ENCODE data around the gene PTDSS2.

Gene PTDSS2

DNA sequence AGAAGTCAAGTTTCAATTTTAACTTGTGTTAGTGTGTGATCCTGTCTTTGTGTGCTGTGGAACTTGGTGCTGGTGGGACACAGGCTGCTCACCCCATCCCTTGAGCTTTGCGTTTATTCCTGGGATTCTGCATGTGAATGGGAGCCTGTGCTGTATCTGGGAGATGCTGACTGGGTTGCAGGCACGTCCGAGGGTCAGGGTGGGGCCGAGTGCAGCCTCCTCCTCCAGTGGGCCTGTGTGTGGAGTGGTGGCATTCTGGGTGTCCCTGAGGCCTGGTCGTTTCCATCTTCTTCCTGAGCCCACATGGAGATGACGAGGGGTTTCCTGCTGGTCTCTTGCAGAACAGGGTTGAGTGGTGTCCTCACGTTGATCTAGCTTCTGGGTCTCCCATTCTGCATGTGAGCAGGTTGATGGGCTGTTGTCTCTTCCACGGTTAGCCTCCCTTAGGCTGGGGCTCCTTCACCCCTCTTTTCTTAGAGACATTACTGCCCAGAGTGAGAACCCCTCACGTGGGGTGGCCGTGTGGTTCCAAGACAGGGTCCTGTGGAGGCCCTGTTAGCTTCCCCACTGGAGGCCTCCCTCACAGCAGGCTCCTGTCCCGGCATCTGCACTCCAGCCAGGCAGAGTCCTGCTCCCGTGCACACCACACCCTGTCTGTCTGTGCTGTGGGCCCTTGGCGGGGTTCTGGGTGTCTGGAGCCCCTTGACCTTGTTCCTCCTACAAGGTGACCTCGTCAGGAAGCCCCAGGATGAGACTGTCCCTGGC, 4.9 kb downstream of the PTDSS2 start:
- Histone ChIP-seq H3K4me3 (ENCODE audit: low read length) (no peak overlapping the region), H3K4me1 (ENCODE audit: control insufficient read depth, low read length) (peaks cover 26% of the 10 kb centered on the region), H3K9me3 (ENCODE audit: control insufficient read depth, insufficient read depth, low read length) (no peaks in the 10 kb centered on the region), H3K36me3 (ENCODE audit: control insufficient read depth, low read length) (peaks cover 34% of the 10 kb centered on the region), H3K9me2 (replicated peaks; ENCODE audit: control insufficient read depth, low read length) (no peaks in the 10 kb centered on the region), H3K79me2 (ENCODE audit: control insufficient read depth, low read length) (peaks cover 75% of the 10 kb centered on the region), H3F3A (ENCODE audit: control insufficient read depth, insufficient read depth) (no peaks in the 10 kb centered on the region), H4K20me1 (ENCODE audit: control insufficient read depth, insufficient read depth, low read depth, low read length) (peaks cover 6% of the 10 kb centered on the region; the same call in 1 of the 2 replicates), H3K27me3 (ENCODE audit: control insufficient read depth, low read length) (no peaks in the 10 kb centered on the region), H3K4me2 (ENCODE audit: low read length) (no peak overlapping the region), H3K27ac (ENCODE audit: low read depth, low read length) (no peak overlapping the region)
- TF ChIP-seq EZH2phosphoT487 (IDR thresholded peaks at IDR 0.05; ENCODE audit: borderline replicate concordance, low read length) (no peak), CTCF (IDR thresholded peaks at IDR 0.05; ENCODE audit: low read depth, low read length, poor library complexity, severe bottlenecking) (no peak)

GRCh38 chr11:455566-456147, 5.6 kb downstream of the PTDSS2 start:
- Histone ChIP-seq H3F3A (ENCODE audit: control insufficient read depth, insufficient read depth) (no peaks in the 10 kb centered on the region), H3K27ac (ENCODE audit: low read depth, low read length) (no peak overlapping the region), H3K79me2 (ENCODE audit: control insufficient read depth, low read length) (peaks cover 69% of the 10 kb centered on the region), H3K9me3 (ENCODE audit: control insufficient read depth, insufficient read depth, low read length) (no peaks in the 10 kb centered on the region), H3K4me1 (ENCODE audit: control insufficient read depth, low read length) (peaks cover 26% of the 10 kb centered on the region), H3K9me2 (replicated peaks; ENCODE audit: control insufficient read depth, low read length) (no peaks in the 10 kb centered on the region), H3K4me3 (ENCODE audit: low read length) (no peak overlapping the region), H3K4me2 (ENCODE audit: low read length) (no peak overlapping the region), H3K27me3 (ENCODE audit: control insufficient read depth, low read length) (no peaks in the 10 kb centered on the region), H3K36me3 (ENCODE audit: control insufficient read depth, low read length) (peaks cover 41% of the 10 kb centered on the region), H4K20me1 (ENCODE audit: control insufficient read depth, insufficient read depth, low read depth, low read length) (peaks cover 6% of the 10 kb centered on the region; the same call in 1 of the 2 replicates)
- TF ChIP-seq CTCF (IDR thresholded peaks at IDR 0.05; ENCODE audit: low read depth, low read length, poor library complexity, severe bottlenecking) (no peak), EZH2phosphoT487 (IDR thresholded peaks at IDR 0.05; ENCODE audit: borderline replicate concordance, low read length) (no peak)

DNA sequence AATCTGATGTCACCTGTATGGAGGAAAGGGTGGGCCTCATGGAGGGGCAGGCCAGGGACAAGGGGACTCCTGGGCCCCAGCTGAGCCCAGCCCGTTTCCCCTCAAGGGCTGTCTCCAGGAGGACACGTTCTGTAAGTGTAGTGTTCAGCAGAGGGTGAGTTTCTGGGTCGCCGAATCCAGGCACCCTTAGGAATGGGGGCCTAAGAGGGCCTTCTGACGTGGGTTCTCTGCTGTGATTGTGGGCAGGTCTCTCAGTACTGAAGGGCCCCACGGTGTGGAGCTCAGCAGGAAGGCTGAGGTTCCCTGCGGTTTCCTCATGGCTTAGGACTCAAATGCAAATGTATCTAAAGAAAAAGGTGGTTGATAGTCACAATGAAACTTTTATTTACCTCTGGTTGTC, 6.5 kb downstream of the PTDSS2 start:
- Histone ChIP-seq H3K4me3 (ENCODE audit: low read length) (no peak overlapping the region), H3K79me2 (ENCODE audit: control insufficient read depth, low read length) (peaks cover 61% of the 10 kb centered on the region), H3K27me3 (ENCODE audit: control insufficient read depth, low read length) (no peaks in the 10 kb centered on the region), H3K36me3 (ENCODE audit: control insufficient read depth, low read length) (peaks cover 47% of the 10 kb centered on the region), H3K4me2 (ENCODE audit: low read length) (no peak overlapping the region), H3K9me3 (ENCODE audit: control insufficient read depth, insufficient read depth, low read length) (no peaks in the 10 kb centered on the region), H3K4me1 (ENCODE audit: control insufficient read depth, low read length) (peaks cover 20% of the 10 kb centered on the region), H3K9me2 (replicated peaks; ENCODE audit: control insufficient read depth, low read length) (no peaks in the 10 kb centered on the region), H4K20me1 (ENCODE audit: control insufficient read depth, insufficient read depth, low read depth, low read length) (peaks cover 3% of the 10 kb centered on the region; the same call in 1 of the 2 replicates), H3F3A (ENCODE audit: control insufficient read depth, insufficient read depth) (no peaks in the 10 kb centered on the region), H3K27ac (ENCODE audit: low read depth, low read length) (no peak overlapping the region)
- TF ChIP-seq EZH2phosphoT487 (IDR thresholded peaks at IDR 0.05; ENCODE audit: borderline replicate concordance, low read length) = no peak
- no peak for TF ChIP-seq CTCF (IDR thresholded peaks at IDR 0.05; ENCODE audit: low read depth, low read length, poor library complexity, severe bottlenecking)

Measured in DOHH2 (cell line).